IMR-90 (cell line): Measurements from ENCODE around the gene PSD.

Source experiments
- MXI1 ChIP-seq: IDR thresholded peaks from 2 replicates; pipeline ENCODE4 v1.6.1; 2012; ENCODE audit warnings: low read depth, mild to moderate bottlenecking, low read length, moderate library complexity, borderline replicate concordance
- NFE2L2 ChIP-seq: fragments of 150-350 bp; IDR thresholded peaks from 2 replicates; pipeline ENCODE4 v1.6.1; 2016; ENCODE audit warnings: low read depth, mild to moderate bottlenecking, low read length
- POLR2A ChIP-seq: IDR thresholded peaks from 2 replicates; pipeline ENCODE4 v1.6.1; 2012; ENCODE audit warnings: mild to moderate bottlenecking, low read depth, low read length
- RAD21 ChIP-seq: IDR thresholded peaks from 2 replicates; pipeline ENCODE4 v1.6.1; 2012; ENCODE audit warnings: low read length, improper control_type of control experiment
- RFX5 ChIP-seq: IDR thresholded peaks from 2 replicates; pipeline ENCODE4 v1.8.0; 2012; ENCODE audit warnings: low read depth, mild to moderate bottlenecking, low read length, moderate library complexity
- SMC3 ChIP-seq: fragments of 150-350 bp; IDR thresholded peaks from 2 replicates; pipeline ENCODE4 v1.6.1; 2016; ENCODE audit warnings: low read depth, mild to moderate bottlenecking, antibody characterized with exemption, low read length, moderate library complexity
- TF ChIP-seq, protein P1 (sequence below): fragments of 150-350 bp; IDR thresholded peaks from 2 replicates; pipeline ENCODE4 v1.6.1; 2016; ENCODE audit warnings: low read depth, mild to moderate bottlenecking, low read length, moderate library complexity, borderline replicate concordance
- TF ChIP-seq, protein P2 (sequence below): conservative IDR thresholded peaks from 2 replicates; pipeline ENCODE4 v1.5.1; 2012; ENCODE audit warnings: mild to moderate bottlenecking, low read depth, low read length, improper control_type of control experiment
- TF ChIP-seq, protein P3 (sequence below): fragments of 150-350 bp; IDR thresholded peaks from 2 replicates; pipeline ENCODE4 v1.6.1; 2017; ENCODE audit warnings: mild to moderate bottlenecking, antibody characterized with exemption, low read length, low read depth

- TF ChIP-seq, protein P1, sequence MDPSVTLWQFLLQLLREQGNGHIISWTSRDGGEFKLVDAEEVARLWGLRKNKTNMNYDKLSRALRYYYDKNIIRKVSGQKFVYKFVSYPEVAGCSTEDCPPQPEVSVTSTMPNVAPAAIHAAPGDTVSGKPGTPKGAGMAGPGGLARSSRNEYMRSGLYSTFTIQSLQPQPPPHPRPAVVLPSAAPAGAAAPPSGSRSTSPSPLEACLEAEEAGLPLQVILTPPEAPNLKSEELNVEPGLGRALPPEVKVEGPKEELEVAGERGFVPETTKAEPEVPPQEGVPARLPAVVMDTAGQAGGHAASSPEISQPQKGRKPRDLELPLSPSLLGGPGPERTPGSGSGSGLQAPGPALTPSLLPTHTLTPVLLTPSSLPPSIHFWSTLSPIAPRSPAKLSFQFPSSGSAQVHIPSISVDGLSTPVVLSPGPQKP: no peak
- TF ChIP-seq, protein P2, sequence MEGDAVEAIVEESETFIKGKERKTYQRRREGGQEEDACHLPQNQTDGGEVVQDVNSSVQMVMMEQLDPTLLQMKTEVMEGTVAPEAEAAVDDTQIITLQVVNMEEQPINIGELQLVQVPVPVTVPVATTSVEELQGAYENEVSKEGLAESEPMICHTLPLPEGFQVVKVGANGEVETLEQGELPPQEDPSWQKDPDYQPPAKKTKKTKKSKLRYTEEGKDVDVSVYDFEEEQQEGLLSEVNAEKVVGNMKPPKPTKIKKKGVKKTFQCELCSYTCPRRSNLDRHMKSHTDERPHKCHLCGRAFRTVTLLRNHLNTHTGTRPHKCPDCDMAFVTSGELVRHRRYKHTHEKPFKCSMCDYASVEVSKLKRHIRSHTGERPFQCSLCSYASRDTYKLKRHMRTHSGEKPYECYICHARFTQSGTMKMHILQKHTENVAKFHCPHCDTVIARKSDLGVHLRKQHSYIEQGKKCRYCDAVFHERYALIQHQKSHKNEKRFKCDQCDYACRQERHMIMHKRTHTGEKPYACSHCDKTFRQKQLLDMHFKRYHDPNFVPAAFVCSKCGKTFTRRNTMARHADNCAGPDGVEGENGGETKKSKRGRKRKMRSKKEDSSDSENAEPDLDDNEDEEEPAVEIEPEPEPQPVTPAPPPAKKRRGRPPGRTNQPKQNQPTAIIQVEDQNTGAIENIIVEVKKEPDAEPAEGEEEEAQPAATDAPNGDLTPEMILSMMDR: no peak
- TF ChIP-seq, protein P3, sequence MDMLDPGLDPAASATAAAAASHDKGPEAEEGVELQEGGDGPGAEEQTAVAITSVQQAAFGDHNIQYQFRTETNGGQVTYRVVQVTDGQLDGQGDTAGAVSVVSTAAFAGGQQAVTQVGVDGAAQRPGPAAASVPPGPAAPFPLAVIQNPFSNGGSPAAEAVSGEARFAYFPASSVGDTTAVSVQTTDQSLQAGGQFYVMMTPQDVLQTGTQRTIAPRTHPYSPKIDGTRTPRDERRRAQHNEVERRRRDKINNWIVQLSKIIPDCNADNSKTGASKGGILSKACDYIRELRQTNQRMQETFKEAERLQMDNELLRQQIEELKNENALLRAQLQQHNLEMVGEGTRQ: no peak
- no peak for TF ChIP-seq POLR2A
- no peak for TF ChIP-seq RFX5
- no peak for TF ChIP-seq SMC3
- no peak for TF ChIP-seq MXI1
- no peak for TF ChIP-seq RAD21
- TF ChIP-seq NFE2L2: no peak
Observed at GRCh38 chr10:102425444-102425843, 6.9 kb upstream of the PSD start.
